ENCODE data around the gene QSOX2. TPM values are rescaled to one million over a fixed set of nuclear protein-coding genes. Genes with fewer than 3 reads are reported as not detected.

The QSOX2 gene
- polyA plus RNA-seq, 10 donors, result 5.5 to 11.9 (median 8.0) TPM

GRCh38 chr9:136192289-136193126 lies 53.1 kb downstream of the QSOX2 start:
- no peak for DNase-seq

- DNase-seq, result no peak
These were observed 53.7 kb downstream of the QSOX2 start for GRCh38 chr9:136191960-136192286.

GRCh38 chr9:136191099-136191959 lies 54.3 kb downstream of the QSOX2 start:
- DNase-seq, result no peak

GRCh38 chr9:136190656-136191055 lies 55.0 kb downstream of the QSOX2 start:
- no peak for DNase-seq

GRCh38 chr9:136190237-136190601 lies 55.4 kb downstream of the QSOX2 start:
- DNase-seq, result no peak

GRCh38 chr9:136189394-136190236 lies 56.0 kb downstream of the QSOX2 start:
- no peak for DNase-seq

- no peak for DNase-seq
These were observed 57.7 kb downstream of the QSOX2 start for GRCh38 chr9:136187683-136188586.

GRCh38 chr9:136187197-136187596 lies 58.4 kb downstream of the QSOX2 start:
- DNase-seq, result no peak

- DNase-seq, result no peak
These were observed 59.2 kb downstream of the QSOX2 start for GRCh38 chr9:136186386-136186785.

GRCh38 chr9:136185596-136186366 lies 59.8 kb downstream of the QSOX2 start:
- DNase-seq, result no peak

GRCh38 chr9:136185066-136185465 lies 60.5 kb downstream of the QSOX2 start:
- DNase-seq, result no peak

- no peak for DNase-seq
These were observed 62.7 kb downstream of the QSOX2 start for GRCh38 chr9:136182850-136183422.

GRCh38 chr9:136182420-136182787 lies 63.2 kb downstream of the QSOX2 start:
- DNase-seq, result no peak

GRCh38 chr9:136181784-136182419 lies 63.7 kb downstream of the QSOX2 start:
- no peak for DNase-seq

- no peak for DNase-seq
These were observed 65.0 kb downstream of the QSOX2 start for GRCh38 chr9:136180586-136180985.

GRCh38 chr9:136179761-136180160 lies 65.9 kb downstream of the QSOX2 start:
- DNase-seq, result no peak

- DNase-seq, result no peak
These were observed 66.5 kb downstream of the QSOX2 start for GRCh38 chr9:136179101-136179616.

GRCh38 chr9:136178773-136179075 lies 66.9 kb downstream of the QSOX2 start:
- no peak for DNase-seq

- DNase-seq, result no peak
These were observed 67.4 kb downstream of the QSOX2 start for GRCh38 chr9:136178061-136178772.

Data from muscle of back (tissue), 11 donors.